HPDE6-E6E7 (cell line): ENCODE data around the gene RHBDF2.

ENCODE experiments used
- DNase-seq: peaks from one replicate; pipeline ENCODE4 v3.0.0; 2011; ENCODE audit warnings: missing footprints; ENCODE audit errors: extremely low spot score

RHBDF2 gene

GRCh38 chr17:76479515-76480060 is 21.6 kb downstream of the RHBDF2 start:
- no peak for DNase-seq

GRCh38 chr17:76478730-76479514 is 22.3 kb downstream of the RHBDF2 start:
- DNase-seq: no peak

GRCh38 chr17:76478097-76478496 is 23.1 kb downstream of the RHBDF2 start:
- DNase-seq: no peak

GRCh38 chr17:76477576-76477975 is 23.6 kb downstream of the RHBDF2 start:
- DNase-seq: no peak

- DNase-seq: no peak
These were observed 24.5 kb downstream of the RHBDF2 start for GRCh38 chr17:76476736-76477135.

- no peak for DNase-seq
These were observed 25.9 kb downstream of the RHBDF2 start for GRCh38 chr17:76475302-76475701.

GRCh38 chr17:76474894-76475293 is 26.3 kb downstream of the RHBDF2 start:
- no peak for DNase-seq

GRCh38 chr17:76474238-76474637 is 27.0 kb downstream of the RHBDF2 start:
- no peak for DNase-seq

GRCh38 chr17:76473541-76473985 is 27.7 kb downstream of the RHBDF2 start:
- no peak for DNase-seq

GRCh38 chr17:76472726-76473125 is 28.5 kb downstream of the RHBDF2 start:
- no peak for DNase-seq

- DNase-seq: no peak
These were observed 29.0 kb downstream of the RHBDF2 start for GRCh38 chr17:76472258-76472645.

- DNase-seq: no peak
These were observed 29.5 kb downstream of the RHBDF2 start for GRCh38 chr17:76471498-76472257.

GRCh38 chr17:76469991-76470739 is 31.1 kb downstream of the RHBDF2 start:
- DNase-seq: no peak

- DNase-seq: no peak
These were observed 31.9 kb downstream of the RHBDF2 start for GRCh38 chr17:76469076-76469990.

- DNase-seq: no peak
These were observed 32.6 kb downstream of the RHBDF2 start for GRCh38 chr17:76468634-76469010.

- no peak for DNase-seq
These were observed 33.2 kb downstream of the RHBDF2 start for GRCh38 chr17:76467809-76468633.

GRCh38 chr17:76467366-76467765 is 33.9 kb downstream of the RHBDF2 start, which contains the start of gene AANAT:
TSS of gene AANAT (plus strand) at chr17:76467603. CDS start at chr17:76468747, 1,144 bp downstream.
- DNase-seq: no peak

GRCh38 chr17:76466775-76467130 is 34.5 kb downstream of the RHBDF2 start:
- DNase-seq: no peak

GRCh38 chr17:76462556-76463290 is 38.5 kb downstream of the RHBDF2 start:
- no peak for DNase-seq
